SH-SY5Y (cell line): ENCODE results near the gene PTAFR.

Experiments used
- GATA2 ChIP-seq: IDR thresholded peaks from 2 replicates; pipeline ENCODE4 v1.6.1; 2011; ENCODE audit warnings: mild to moderate bottlenecking, low read depth, low read length
- GATA3 ChIP-seq: IDR thresholded peaks from 2 replicates; pipeline ENCODE4 v1.6.1; 2011; ENCODE audit warnings: low read depth, mild to moderate bottlenecking, low read length, moderate library complexity

- TF ChIP-seq GATA2 (no peak), GATA3 (no peak)
Observed at GRCh38 chr1:28162151-28162550, 14.3 kb downstream of the PTAFR start.
